ENCODE results near the gene FKBP15.

Gene FKBP15

DNA sequence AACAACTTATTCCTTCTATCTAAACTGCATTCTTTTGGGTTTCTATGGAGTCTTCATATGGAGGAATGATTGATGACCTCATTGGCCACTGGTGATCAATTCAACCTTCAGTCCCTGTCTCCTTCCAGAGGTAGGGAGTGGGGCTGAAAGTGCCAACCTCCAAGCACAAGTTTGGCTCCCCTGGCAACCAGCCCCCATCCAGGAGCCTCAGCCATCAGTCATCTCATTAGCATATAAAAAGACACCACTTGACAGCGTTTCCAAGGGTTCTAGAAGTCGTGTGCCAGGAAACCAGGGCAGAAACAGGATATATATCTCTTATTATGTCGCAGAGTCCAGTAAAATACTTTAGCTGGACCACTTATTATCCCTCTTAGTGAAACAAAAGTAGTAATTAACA is 60.5 kb downstream of the FKBP15 start:
- peaks cover 0 to 13% (median 4%) of the 10 kb centered on the region in 4 donors for H3K4me1 ChIP-seq
- no peaks in the 10 kb centered on the region for H3K9me3 ChIP-seq
- H3K4me3 ChIP-seq: no peak overlapping the region
- peaks cover 31 to 81% (median 77%) of the 10 kb centered on the region in 3 donors for H3K36me3 ChIP-seq
- H3K27me3 ChIP-seq: no peaks in the 10 kb centered on the region
- intact Hi-C loops (cut with DNase I; ENCODE audit: low total_unique reads): no loop called here
- no peak for DNase-seq
- no peak overlapping the region for H3K27ac ChIP-seq
- TF ChIP-seq, protein P1, sequence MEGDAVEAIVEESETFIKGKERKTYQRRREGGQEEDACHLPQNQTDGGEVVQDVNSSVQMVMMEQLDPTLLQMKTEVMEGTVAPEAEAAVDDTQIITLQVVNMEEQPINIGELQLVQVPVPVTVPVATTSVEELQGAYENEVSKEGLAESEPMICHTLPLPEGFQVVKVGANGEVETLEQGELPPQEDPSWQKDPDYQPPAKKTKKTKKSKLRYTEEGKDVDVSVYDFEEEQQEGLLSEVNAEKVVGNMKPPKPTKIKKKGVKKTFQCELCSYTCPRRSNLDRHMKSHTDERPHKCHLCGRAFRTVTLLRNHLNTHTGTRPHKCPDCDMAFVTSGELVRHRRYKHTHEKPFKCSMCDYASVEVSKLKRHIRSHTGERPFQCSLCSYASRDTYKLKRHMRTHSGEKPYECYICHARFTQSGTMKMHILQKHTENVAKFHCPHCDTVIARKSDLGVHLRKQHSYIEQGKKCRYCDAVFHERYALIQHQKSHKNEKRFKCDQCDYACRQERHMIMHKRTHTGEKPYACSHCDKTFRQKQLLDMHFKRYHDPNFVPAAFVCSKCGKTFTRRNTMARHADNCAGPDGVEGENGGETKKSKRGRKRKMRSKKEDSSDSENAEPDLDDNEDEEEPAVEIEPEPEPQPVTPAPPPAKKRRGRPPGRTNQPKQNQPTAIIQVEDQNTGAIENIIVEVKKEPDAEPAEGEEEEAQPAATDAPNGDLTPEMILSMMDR (IDR thresholded peaks at IDR 0.05): no peak

DNA sequence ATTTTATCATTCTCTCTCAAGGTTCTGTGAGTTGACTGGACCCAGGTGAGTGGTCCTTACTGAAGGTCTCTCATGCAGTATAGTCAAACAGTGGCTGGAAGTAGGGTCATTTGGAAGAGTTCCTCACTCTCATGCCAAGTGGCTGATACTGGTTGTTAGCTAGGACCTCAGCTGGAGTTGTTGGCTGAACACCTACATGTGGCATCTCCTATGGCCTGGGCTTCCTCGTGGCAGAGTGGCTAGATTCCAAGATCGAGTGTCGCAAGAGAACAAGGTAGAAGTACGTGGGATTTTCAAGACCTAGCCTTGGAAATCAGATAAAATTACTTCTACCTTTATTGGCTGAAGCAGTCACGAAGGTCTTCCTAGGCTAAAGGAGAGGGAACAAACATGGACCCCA is 62.6 kb downstream of the FKBP15 start:
- no peak for DNase-seq
- H3K36me3 ChIP-seq: peaks cover 26 to 60% (median 56%) of the 10 kb centered on the region in 3 donors
- peaks cover 0 to 10% (median 4%) of the 10 kb centered on the region in 4 donors for H3K4me1 ChIP-seq
- intact Hi-C loops (cut with DNase I; ENCODE audit: low total_unique reads): no loop called here
- no peaks in the 10 kb centered on the region for H3K9me3 ChIP-seq
- TF ChIP-seq, protein P1 (IDR thresholded peaks at IDR 0.05): no peak
- H3K27ac ChIP-seq: no peak overlapping the region
- H3K27me3 ChIP-seq: no peaks in the 10 kb centered on the region
- no peak overlapping the region for H3K4me3 ChIP-seq

GRCh38 chr9:113156880-113157279 is 64.2 kb downstream of the FKBP15 start:
- H3K27me3 ChIP-seq: no peaks in the 10 kb centered on the region
- TF ChIP-seq, protein P1 (IDR thresholded peaks at IDR 0.05): no peak
- no peak for DNase-seq
- peaks cover 13 to 44% (median 42%) of the 10 kb centered on the region in 3 donors for H3K36me3 ChIP-seq
- H3K4me3 ChIP-seq: no peak overlapping the region
- intact Hi-C loops (cut with DNase I; ENCODE audit: low total_unique reads): no loop called here
- H3K27ac ChIP-seq: no peak overlapping the region
- H3K9me3 ChIP-seq: no peaks in the 10 kb centered on the region
- peaks cover 0 to 20% (median 8%) of the 10 kb centered on the region in 4 donors for H3K4me1 ChIP-seq

DNA sequence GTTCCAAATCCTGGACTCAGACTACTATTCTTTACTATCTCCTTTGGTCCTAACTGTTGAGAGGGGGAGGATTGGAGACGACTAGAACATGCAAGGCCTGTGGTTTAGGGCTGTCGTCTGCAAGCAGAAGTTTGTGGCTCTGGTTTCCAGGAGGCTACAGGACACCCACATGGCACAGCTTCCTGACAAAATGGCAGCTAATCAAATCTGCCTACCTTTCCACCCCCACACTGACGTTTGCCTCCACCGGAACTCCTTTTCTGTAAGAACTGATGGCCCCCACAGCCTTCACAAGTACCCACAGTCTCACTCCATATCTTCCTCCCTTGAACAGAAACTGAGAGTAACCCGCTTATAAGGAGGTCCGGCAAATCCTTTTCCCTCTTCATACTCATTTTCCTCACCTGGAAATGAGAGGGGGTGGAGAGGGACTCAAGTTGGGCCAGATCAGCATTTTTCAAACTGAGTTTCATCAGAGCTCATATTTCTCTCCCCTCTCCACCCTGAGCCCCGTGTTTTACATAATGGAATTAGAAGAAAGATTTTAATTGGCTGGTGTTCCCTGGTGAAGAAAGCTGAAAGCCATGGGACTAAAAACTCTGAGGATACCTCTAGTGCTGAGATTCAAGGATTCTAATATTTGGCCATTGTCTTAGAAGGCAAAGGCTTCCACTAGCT is 65.0 kb downstream of the FKBP15 start:
- no peak for DNase-seq
- H3K36me3 ChIP-seq: peaks cover 13 to 36% (median 34%) of the 10 kb centered on the region in 3 donors
- intact Hi-C loops (cut with DNase I; ENCODE audit: low total_unique reads): no loop called here
- no peak overlapping the region for H3K27ac ChIP-seq
- TF ChIP-seq, protein P1 (IDR thresholded peaks at IDR 0.05): no peak
- H3K4me3 ChIP-seq: no peak overlapping the region
- H3K4me1 ChIP-seq: peaks cover 0 to 23% (median 11%) of the 10 kb centered on the region in 4 donors
- H3K9me3 ChIP-seq: no peaks in the 10 kb centered on the region
- no peaks in the 10 kb centered on the region for H3K27me3 ChIP-seq

DNA sequence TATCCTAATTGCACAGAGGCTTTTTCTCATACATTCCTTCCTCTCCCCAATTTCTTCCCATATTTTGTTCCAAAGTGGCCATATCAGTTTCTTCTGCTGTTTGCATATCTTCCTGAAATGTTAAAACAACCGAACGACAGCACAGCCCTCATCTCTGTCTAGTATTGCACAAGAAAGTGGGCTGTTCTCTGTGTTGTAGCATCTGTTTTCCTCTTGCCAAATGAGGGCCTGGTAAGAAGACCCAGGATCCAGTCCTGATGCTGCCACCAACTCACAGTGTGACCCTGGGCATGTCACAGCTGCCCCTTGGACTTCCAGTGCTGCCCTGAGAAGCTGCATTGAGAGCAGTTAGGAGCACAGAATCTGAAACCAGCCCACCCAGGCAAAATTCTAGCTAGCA is 66.1 kb downstream of the FKBP15 start:
- TF ChIP-seq, protein P1 (IDR thresholded peaks at IDR 0.05): no peak
- H3K4me1 ChIP-seq: peaks cover 0 to 28% (median 12%) of the 10 kb centered on the region in 4 donors
- no peak overlapping the region for H3K27ac ChIP-seq

More for the DNA sequence above, 66.1 kb downstream of the FKBP15 start:
- peaks cover 13 to 32% (median 26%) of the 10 kb centered on the region in 3 donors for H3K36me3 ChIP-seq
- H3K27me3 ChIP-seq: no peaks in the 10 kb centered on the region
- DNase-seq: no peak
- H3K9me3 ChIP-seq: no peaks in the 10 kb centered on the region
- no peak overlapping the region for H3K4me3 ChIP-seq
- intact Hi-C loops (cut with DNase I; ENCODE audit: low total_unique reads): no loop called here
